Activated T-cell treated with anti-CD3 and anti-CD28 coated beads, Interleukin-2, amount 50 U/mL, for 72 hours (primary cell): ENCODE data around the gene ETFA. TPM values are rescaled to one million over a fixed set of nuclear protein-coding genes. Genes with fewer than 3 reads are reported as not detected.
A peak's percentile ranks its signal among the peaks of the same experiment; 100 is the strongest.

ENCODE experiments used
- ATAC-seq, 2 donors: fragments of 150-1000 bp; cut with Tn5 transposase; replicated peaks in 1 of 2; 2 replicates each; pipeline ENCODE4 v1.10.0; 2021; ENCODE audit warnings: moderate library complexity in 2 of 2, mild to moderate bottlenecking in 1 of 2
- DNase-seq, 2 donors: peaks; one replicate each; pipeline ENCODE4 v3.0.0; 2021 to 2022; ENCODE audit warnings: mixed read lengths in 1 of 2
- H3K27ac Mint-ChIP-seq: one replicate; pipeline ENCODE4 v1.8.0; 2022; ENCODE audit warnings: mild to moderate bottlenecking, moderate library complexity, mixed read lengths
- H3K27me3 Mint-ChIP-seq: one replicate; pipeline ENCODE4 v1.8.0; 2022; ENCODE audit warnings: low read depth, mixed read lengths
- H3K36me3 Mint-ChIP-seq, 2 donors: one replicate each; pipeline ENCODE4 v1.8.0; 2022; ENCODE audit warnings: mixed read lengths in 2 of 2, mild to moderate bottlenecking in 1 of 2; ENCODE audit not compliant: insufficient read depth in 2 of 2
- H3K4me1 Mint-ChIP-seq: one replicate; pipeline ENCODE4 v1.8.0; 2022; ENCODE audit warnings: low read depth, mixed read lengths
- H3K4me3 Mint-ChIP-seq, 2 donors: one replicate each; pipeline ENCODE4 v1.8.0; 2022; ENCODE audit warnings: mild to moderate bottlenecking in 2 of 2, mixed read lengths in 2 of 2, moderate library complexity in 2 of 2
- H3K9me3 Mint-ChIP-seq, 2 donors: one replicate each; pipeline ENCODE4 v1.8.0; 2022; ENCODE audit warnings: mixed read lengths in 2 of 2
- total RNA-seq, 2 donors: library from RNA; stranded (reverse); gene quantifications; one replicate each; pipeline ENCODE4 v1.2.3, GENCODE V29; 2022

The ETFA gene
- total RNA-seq, 2 donors from 2014 or later = 143 to 158 TPM

- peaks cover 11% of the 10 kb centered on the region for H3K4me1 Mint-ChIP-seq
- H3K27ac Mint-ChIP-seq = no peak overlapping the region
- peaks cover 0 to 2% of the 10 kb centered on the region in 2 donors for H3K36me3 Mint-ChIP-seq
- no peak overlapping the region for H3K4me3 Mint-ChIP-seq
- ATAC-seq (no peak), DNase-seq (no peak)
- peaks cover 67% of the 10 kb centered on the region for H3K27me3 Mint-ChIP-seq
- H3K9me3 Mint-ChIP-seq = no peaks in the 10 kb centered on the region
Measured at GRCh38 chr15:76184650-76185035, 126.6 kb downstream of the ETFA start.

DNA sequence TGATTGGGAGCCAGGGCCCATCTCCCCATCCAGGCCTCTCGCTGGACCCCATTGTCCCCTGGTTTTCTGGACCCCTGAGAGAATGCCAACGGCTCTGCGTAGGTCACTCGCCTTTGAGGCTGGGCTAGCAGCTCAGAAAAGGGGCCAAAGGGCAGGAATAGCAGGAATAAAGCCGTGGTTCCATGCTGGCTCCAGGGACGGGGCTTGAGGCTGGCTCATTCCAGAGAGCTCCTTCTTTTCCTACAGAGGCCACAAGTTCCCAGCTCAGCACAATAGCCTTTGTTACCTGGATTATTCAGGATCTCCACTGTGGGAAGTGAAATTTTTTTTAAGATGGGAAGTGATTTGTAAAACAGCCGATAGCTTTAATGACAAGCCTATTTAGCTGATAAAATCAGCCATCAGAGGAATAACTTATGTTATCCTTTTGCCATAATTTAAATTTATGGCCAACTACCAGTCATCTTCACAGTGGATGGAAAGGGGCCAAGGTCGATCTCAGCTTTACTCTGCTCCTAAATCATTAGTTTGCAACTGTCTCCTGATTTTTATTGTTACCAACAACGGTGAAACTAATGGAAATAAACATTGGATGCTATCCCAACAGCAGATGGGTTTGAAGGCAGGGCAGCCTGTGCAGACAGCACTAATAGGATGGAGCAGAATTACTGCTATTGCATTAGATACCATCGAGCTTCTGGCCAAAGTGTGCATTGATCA, 127.2 kb downstream of the ETFA start:
- H3K4me3 Mint-ChIP-seq = no peak overlapping the region
- H3K27me3 Mint-ChIP-seq = peaks cover 67% of the 10 kb centered on the region
- no peak for DNase-seq
- peaks cover 11% of the 10 kb centered on the region for H3K4me1 Mint-ChIP-seq
- no peaks in the 10 kb centered on the region for H3K9me3 Mint-ChIP-seq
- H3K27ac Mint-ChIP-seq = no peak overlapping the region
- ATAC-seq = no peak
- H3K36me3 Mint-ChIP-seq = peaks cover 0 to 2% of the 10 kb centered on the region in 2 donors

DNA sequence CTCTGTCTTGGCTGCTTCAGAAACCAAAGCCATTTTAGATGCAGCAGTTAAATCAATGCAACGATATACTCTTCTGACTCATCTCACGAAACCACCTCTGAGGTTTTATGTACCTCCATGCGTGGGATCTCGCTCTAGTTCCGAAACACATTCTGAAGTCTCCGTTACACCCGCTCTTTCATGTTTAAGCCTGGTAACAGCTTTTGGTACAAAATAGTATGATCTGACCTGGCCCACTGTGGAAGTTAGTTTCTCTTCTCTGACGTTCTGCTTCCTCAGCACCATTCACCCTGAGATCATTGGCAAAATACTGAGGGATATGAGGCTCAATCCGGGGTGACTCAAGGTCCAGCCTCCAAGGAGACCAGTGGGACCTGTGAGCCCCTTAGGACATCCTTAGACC, 129.6 kb downstream of the ETFA start:
- no peaks in the 10 kb centered on the region for H3K9me3 Mint-ChIP-seq
- DNase-seq (peak; percentile 54 to 58), ATAC-seq (peak; percentile 92 to 93)
- no peaks in the 10 kb centered on the region for H3K36me3 Mint-ChIP-seq
- peaks cover 67% of the 10 kb centered on the region for H3K27me3 Mint-ChIP-seq
- H3K27ac Mint-ChIP-seq = no peak overlapping the region
- peaks cover 11% of the 10 kb centered on the region for H3K4me1 Mint-ChIP-seq
- H3K4me3 Mint-ChIP-seq = peak overlapping the region; percentile 34 to 53

DNA sequence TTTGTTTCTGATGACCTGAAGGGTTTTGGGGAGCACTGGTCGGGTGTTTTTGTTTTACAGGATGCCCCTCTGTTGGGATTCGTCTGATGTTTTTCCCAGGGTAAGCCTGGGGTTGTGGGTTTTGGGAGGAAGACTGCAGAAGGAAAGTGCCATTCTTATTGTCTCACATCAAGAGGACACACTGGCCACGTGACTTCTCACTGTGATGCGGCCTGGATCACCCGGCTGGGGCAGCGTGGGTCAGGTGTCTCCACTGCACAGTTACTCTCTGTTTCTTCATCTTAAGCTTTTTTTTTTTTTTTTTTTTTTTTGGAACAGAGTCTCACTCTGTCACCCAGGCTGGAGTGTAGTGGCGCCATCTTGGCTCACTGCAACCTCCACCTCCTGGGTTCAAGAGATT, 130.9 kb downstream of the ETFA start:
- H3K9me3 Mint-ChIP-seq = no peaks in the 10 kb centered on the region
- DNase-seq (no peak), ATAC-seq (no peak)
- H3K4me3 Mint-ChIP-seq = no peak overlapping the region
- H3K36me3 Mint-ChIP-seq = no peaks in the 10 kb centered on the region
- no peak overlapping the region for H3K27ac Mint-ChIP-seq
- H3K4me1 Mint-ChIP-seq = peaks cover 11% of the 10 kb centered on the region
- peaks cover 58% of the 10 kb centered on the region for H3K27me3 Mint-ChIP-seq

GRCh38 chr15:76179023-76179422, 132.2 kb downstream of the ETFA start:
- Mint-ChIP-seq H3K4me3 (no peak overlapping the region), H3K4me1 (peaks cover 11% of the 10 kb centered on the region), H3K36me3 (no peaks in the 10 kb centered on the region), H3K27me3 (peaks cover 54% of the 10 kb centered on the region), H3K27ac (no peak overlapping the region), H3K9me3 (no peaks in the 10 kb centered on the region)
- DNase-seq (no peak), ATAC-seq (no peak)

GRCh38 chr15:76178296-76179000, 132.8 kb downstream of the ETFA start:
- Mint-ChIP-seq H3K27me3 (peaks cover 59% of the 10 kb centered on the region), H3K4me3 (no peak overlapping the region), H3K9me3 (no peaks in the 10 kb centered on the region), H3K36me3 (no peaks in the 10 kb centered on the region), H3K4me1 (peaks cover 11% of the 10 kb centered on the region), H3K27ac (no peak overlapping the region)
- DNase-seq = no peak
- no peak for ATAC-seq

GRCh38 chr15:76177491-76178040, 133.7 kb downstream of the ETFA start:
- Mint-ChIP-seq H3K27ac (no peak overlapping the region), H3K27me3 (peaks cover 67% of the 10 kb centered on the region), H3K4me3 (no peak overlapping the region), H3K4me1 (peaks cover 11% of the 10 kb centered on the region), H3K36me3 (no peaks in the 10 kb centered on the region), H3K9me3 (no peaks in the 10 kb centered on the region)
- DNase-seq = no peak
- no peak for ATAC-seq

GRCh38 chr15:76176487-76177085, 134.7 kb downstream of the ETFA start:
- Mint-ChIP-seq H3K27me3 (peaks cover 61% of the 10 kb centered on the region), H3K4me3 (no peak overlapping the region), H3K36me3 (no peaks in the 10 kb centered on the region), H3K27ac (no peak overlapping the region), H3K4me1 (peaks cover 5% of the 10 kb centered on the region), H3K9me3 (no peaks in the 10 kb centered on the region)
- ATAC-seq (no peak), DNase-seq (no peak)

DNA sequence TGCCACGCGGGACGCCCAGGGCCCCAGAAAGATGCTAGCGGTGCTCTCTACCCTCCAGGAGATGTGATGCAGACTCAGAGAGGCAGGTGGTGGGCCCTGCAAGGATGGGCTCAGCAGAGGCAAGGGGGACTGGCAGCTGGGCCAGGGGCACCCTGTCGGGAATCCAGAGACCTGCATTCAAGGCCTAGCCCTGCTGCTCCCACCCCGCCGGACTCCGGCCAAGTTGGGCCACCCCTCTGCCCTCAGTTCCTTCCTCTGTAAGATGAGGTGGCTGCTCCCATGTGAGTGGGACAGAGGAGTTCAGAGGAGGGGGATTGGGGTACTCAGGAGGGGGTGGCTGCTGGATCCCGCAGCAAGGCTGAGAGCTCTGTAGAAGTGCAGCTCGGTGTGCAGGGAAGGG, 135.2 kb downstream of the ETFA start:
- DNase-seq = no peak
- no peak overlapping the region for H3K4me3 Mint-ChIP-seq
- H3K9me3 Mint-ChIP-seq = no peaks in the 10 kb centered on the region
- H3K27ac Mint-ChIP-seq = no peak overlapping the region
- no peaks in the 10 kb centered on the region for H3K4me1 Mint-ChIP-seq
- no peaks in the 10 kb centered on the region for H3K36me3 Mint-ChIP-seq
- no peak for ATAC-seq
- peaks cover 56% of the 10 kb centered on the region for H3K27me3 Mint-ChIP-seq

- H3K9me3 Mint-ChIP-seq = no peaks in the 10 kb centered on the region
- no peaks in the 10 kb centered on the region for H3K36me3 Mint-ChIP-seq
- H3K27ac Mint-ChIP-seq = no peak overlapping the region
- DNase-seq = no peak
- no peaks in the 10 kb centered on the region for H3K4me1 Mint-ChIP-seq
- no peak for ATAC-seq
- H3K27me3 Mint-ChIP-seq = peaks cover 53% of the 10 kb centered on the region
- no peak overlapping the region for H3K4me3 Mint-ChIP-seq
Measured at GRCh38 chr15:76175442-76175841, 135.8 kb downstream of the ETFA start.

DNA sequence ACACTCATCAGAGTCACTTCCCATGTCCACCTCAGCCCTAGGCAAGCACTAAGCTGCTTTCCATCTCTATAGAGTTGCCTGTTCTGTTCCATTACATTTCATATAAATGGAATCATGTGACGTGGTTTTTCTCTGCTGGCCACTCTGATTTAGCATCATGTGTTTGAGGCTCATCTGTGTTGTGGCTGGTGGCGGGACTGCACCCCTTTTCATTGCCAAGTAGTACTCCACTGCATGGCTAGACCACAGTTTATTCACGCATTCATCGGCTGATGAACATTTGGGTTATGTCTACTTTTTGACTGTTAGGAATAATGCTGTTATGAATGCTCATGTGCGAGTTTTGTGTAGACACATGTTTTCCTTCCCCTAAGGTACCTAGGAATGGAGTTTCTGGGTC, 136.6 kb downstream of the ETFA start:
- no peaks in the 10 kb centered on the region for H3K9me3 Mint-ChIP-seq
- H3K36me3 Mint-ChIP-seq = no peaks in the 10 kb centered on the region
- H3K27me3 Mint-ChIP-seq = peaks cover 45% of the 10 kb centered on the region
- H3K27ac Mint-ChIP-seq = no peak overlapping the region
- no peaks in the 10 kb centered on the region for H3K4me1 Mint-ChIP-seq
- DNase-seq (no peak), ATAC-seq (no peak)
- no peak overlapping the region for H3K4me3 Mint-ChIP-seq

GRCh38 chr15:76173317-76173834, 137.9 kb downstream of the ETFA start:
- H3K4me1 Mint-ChIP-seq = no peaks in the 10 kb centered on the region

GRCh38 chr15:76172782-76173181, 138.5 kb downstream of the ETFA start:
- Mint-ChIP-seq H3K4me1 (no peaks in the 10 kb centered on the region), H3K9me3 (no peaks in the 10 kb centered on the region), H3K36me3 (no peaks in the 10 kb centered on the region), H3K4me3 (no peak overlapping the region), H3K27me3 (peaks cover 27% of the 10 kb centered on the region), H3K27ac (no peak overlapping the region)
- ATAC-seq = no peak
- DNase-seq = no peak

More at GRCh38 chr15:76173317-76173834, 137.9 kb downstream of the ETFA start:
- no peak overlapping the region for H3K27ac Mint-ChIP-seq
- H3K27me3 Mint-ChIP-seq = peaks cover 33% of the 10 kb centered on the region
- H3K9me3 Mint-ChIP-seq = no peaks in the 10 kb centered on the region
- ATAC-seq = no peak
- no peak for DNase-seq
- no peaks in the 10 kb centered on the region for H3K36me3 Mint-ChIP-seq
- no peak overlapping the region for H3K4me3 Mint-ChIP-seq
